Colon (tissue), 2 donors: ENCODE results near the gene TP53I13.

Experiments
- FAIRE-seq: peaks from 2 replicates; lab custom pipeline; 2012; peaks lifted over from hg19 to GRCh38; lab: Jason Lieb, UNC
- donor health status: control.
- donor health status: control.

The TP53I13 gene

DNA sequence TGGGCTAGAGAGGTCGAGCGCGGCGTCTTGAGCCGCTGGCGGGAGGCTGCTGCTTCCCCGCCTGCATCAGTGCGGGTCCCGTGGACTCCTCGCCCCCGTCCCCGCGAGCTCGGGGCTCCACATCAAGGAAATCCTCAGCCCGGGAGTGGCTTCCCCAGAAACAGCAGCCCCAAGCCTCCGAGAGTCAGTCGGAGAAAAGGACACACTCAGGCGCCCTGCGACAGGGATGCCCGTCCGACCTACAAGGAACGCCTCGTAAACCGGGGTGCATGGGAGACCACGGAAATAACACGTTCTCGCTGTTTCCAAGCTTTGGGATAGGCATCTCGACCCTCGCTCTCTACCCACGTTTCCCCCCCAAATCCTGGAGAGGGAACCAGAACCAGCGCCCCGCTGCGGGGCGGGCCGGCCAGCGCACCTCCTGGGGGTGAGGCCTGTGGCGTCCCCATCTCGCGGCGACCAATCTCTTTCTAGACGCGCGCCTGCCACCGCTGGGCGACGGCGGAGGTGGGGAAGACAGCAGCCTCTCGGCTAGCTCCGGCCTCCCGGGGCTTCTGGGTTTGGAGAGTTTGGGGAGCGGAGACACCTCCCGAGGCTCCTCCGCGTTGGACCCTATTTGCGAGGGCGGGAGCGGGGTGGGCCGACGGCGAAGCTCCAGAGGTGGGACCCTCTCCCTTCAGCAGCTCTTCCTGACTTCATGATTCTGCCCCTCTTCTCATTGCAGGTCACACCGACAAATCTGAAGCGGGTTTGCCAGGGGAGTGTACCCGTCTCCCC, 759 bp upstream of the TP53I13 start:
- no peak for FAIRE-seq

DNA sequence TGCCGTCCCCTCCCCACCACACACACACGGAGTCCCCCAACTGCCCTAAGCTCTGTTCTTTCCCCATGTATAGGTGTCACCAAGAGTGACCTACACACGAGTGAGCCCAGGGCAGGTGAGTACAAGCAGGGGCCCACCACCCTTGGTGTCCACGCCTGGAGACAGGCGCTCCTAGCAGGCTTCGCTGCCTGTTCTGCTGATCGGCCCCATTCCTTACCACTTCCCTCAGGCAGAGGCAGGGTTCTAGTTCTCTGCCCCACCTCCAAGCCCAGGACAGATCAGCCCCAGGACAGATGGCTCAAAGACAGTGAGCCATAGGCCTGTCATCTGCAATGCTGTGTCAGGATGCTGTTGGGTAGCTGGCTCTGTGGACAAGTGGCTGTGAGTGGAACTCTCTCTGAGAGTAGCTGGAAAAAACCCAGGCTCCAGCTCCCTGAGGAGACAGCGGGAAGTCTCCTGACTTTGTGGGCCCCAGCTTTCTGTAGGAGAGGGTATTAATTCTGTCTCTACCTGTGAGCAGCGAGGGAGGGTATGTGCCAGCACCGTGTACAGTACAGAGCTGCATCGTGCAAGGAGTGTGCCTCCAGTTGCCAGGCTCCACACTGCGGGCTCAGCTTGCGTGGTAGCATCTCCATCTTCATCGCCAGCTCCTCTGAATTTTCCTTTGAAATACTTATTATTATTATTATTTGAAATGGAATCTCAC, 897 bp downstream of the TP53I13 start:
- FAIRE-seq, result no peak

DNA sequence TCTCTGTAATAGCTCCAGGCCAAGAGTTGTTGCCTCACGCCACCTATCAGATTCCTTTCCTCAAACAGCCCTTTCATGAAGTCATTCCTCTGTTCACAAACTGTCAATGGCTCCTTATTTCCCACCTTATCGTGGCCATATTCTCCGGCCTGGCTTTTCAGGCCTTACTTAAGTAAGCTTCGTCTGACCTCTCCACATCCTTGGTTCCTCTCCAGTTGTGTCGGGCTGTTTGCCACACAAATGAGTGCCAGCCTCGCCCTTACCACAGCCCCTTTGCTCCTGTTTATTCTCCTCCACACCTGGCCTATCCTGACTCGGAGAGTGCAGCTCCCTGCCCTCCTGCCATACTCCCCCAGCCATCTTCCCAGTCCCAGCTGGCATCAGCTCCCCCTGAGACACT, 2.0 kb downstream of the TP53I13 start:
- no peak for FAIRE-seq

DNA sequence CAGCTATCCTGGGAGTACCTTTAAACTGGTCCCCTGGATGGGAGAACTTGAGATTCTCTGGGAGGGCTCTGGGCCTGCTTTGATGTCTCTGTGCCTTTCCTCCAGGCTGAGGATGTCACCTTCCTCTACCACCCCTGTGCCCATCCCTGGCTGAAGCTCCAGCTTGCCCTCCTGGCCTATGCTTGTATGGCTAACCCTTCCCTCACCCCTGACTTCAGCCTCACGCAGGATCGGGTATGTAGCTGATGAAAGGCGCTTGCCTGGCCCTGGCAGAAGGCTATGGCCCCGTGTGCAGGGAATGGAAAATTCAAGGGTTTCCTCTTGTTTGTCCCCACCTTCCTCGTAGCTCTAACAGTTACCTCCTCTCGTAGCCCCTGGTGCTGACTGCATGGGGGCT, 3.0 kb downstream of the TP53I13 start:
- FAIRE-seq, result no peak

DNA sequence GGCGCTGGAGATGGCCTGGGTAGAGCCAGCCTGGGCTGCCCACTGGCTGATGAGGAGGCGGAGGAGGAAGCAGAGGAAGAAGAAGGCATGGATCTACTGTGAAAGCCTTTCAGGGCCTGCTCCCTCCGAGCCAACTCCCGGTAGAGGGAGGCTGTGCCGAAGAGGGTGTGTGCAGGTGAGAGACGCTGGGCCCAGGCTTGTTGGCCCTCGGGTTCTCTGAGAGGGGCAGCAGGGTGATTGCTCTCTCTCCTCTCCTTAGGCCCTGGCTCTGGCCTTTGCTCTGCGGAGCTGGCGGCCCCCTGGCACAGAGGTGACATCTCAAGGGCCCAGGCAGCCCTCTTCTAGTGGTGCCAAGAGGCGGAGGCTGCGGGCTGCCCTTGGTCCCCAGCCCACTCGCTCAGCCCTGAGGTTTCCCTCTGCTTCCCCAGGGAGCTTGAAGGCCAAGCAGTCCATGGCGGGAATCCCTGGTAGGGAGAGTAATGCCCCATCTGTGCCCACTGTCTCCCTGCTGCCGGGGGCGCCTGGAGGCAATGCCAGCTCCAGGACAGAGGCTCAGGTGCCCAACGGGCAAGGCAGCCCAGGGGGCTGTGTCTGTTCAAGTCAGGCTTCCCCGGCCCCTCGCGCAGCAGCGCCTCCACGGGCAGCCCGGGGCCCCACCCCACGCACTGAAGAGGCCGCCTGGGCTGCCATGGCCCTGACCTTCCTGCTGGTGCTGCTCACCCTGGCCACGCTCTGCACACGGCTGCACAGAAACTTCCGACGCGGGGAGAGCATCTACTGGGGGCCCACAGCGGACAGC, 3.6 kb downstream of the TP53I13 start:
- FAIRE-seq, result no peak

DNA sequence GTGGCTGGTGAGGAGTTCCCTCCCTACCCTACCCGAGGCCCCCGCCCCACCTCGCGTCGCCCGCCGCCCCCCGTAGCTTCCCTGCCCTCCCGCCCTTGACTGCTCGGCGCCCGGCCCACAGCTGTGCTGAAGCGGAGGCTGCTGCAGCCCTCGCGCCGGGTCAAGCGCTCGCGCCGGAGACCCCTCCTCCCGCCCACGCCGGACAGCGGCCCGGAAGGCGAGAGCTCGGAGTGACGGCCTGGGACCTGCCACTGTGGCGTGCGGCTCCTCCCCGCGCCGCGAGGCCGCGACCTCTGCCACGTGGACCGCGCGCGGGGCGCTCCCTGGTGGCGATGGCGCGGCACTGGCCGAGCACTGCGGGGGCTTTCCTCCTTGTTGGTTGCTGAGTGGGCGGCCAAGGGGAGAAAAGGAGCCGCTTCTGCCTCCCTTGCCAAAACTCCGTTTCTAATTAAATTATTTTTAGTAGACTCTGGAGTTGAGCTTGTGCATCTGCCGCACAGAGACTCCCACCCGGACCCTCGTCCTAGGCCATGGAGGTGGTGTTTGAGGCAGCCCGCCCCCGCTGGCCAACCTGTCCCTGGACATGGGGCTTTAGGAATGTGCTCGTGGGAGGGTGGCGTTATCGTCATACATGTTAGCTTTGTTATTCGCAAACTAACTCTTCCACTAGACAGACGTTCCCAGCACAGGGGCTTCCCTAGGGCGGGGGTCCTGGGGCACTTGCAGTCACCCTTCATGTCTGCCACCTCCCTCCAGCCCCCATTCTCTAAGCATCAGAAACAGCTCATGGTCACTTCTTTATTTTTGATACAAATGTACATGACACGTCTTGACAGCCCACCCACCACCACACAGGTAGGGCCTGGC, 4.4 kb downstream of the TP53I13 start:
- FAIRE-seq, result no peak

DNA sequence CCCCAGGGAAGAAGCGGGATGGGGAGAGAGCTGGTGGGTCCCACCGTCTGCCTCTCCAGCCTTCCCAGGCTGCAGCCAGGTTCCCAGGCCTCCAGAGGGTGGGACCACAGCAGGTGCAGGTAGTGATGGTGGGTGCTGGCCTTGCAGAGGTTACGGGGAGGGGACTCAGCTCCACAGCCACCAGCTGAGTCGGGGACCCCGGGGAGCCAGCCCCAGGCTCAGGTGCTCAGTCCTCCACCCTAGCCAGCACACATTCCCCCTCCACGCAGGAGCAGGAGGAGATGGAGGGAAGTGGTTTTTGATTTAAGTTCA, 5.0 kb downstream of the TP53I13 start:
- no peak for FAIRE-seq

DNA sequence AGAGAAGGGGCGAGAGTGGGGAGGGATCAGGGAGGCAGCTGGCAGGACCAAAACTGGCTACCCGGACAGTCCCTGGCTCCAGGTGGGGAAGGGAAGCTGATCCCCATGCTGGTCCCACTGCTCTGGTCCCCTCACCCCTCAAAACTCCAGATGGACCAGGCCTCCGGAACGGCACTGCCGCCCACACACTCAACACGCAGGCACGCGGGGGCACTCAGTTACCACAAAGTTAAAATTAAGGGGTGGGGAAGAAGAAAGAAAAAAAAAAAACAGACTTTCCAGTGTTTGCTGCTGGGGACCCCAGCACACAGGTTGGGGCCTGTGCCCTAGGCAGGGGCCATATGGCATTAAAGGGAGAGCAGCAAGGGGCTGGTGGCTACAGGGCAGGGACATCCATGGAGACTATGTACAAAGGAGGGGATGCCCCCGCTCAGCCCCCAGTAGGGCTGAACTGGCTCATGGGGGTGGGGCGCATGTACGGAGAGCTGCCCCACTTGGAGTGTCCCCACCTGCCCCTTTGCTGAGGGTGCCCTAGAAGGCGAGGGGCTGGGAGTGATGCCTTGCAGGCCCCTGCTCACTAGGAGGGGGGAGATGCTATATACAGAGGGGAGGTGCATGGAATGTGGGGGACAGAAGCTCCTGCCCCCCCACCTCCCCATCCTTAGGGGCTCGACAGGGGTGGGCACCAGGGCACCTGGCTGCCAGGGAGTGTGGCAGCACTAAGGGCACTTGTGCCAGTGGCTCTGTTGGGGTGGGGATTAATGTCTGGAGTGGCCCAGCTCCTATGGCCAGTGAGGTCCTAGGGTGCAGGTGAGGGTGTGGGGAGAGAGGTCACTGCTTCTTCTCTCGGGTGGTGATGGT, 5.6 kb downstream of the TP53I13 start:
- no peak for FAIRE-seq

DNA sequence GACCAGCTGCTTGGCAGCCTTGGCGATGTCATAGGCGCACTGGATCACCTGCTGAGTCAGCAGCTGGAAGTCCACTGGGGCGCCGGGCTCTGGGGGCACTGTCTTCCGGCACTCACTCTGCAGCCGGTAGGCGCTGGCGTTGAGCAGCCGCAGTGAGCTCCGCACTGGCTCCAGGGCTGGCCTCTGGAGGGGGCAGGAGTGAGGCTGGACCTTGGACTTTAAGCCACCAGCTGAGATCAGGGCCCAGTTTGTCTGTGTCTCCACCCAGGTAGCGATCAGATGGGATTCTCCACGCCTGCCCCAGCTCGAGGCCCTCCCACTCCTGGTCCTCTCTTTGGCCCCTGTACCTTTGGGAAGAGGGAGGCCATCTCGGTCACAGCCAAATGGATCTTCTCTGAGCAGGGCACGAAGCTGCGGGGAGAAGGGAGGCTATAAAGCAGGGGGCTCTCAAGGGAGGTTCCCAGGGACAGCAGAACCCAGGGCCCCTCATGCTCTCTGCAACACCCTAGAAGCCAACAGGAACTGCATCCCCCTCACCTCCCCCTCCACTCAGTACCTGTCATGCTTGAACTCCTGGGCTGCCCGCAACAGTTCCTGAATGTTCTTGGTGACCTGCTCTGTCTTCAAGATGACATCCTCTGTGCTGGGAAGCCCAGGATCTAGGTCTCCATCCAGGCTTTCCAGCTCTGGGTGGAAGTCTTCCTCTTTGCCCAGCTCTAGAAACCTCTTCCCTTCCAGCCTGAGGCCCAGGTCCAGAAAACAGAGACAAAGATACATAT, 6.4 kb downstream of the TP53I13 start:
- no peak for FAIRE-seq

DNA sequence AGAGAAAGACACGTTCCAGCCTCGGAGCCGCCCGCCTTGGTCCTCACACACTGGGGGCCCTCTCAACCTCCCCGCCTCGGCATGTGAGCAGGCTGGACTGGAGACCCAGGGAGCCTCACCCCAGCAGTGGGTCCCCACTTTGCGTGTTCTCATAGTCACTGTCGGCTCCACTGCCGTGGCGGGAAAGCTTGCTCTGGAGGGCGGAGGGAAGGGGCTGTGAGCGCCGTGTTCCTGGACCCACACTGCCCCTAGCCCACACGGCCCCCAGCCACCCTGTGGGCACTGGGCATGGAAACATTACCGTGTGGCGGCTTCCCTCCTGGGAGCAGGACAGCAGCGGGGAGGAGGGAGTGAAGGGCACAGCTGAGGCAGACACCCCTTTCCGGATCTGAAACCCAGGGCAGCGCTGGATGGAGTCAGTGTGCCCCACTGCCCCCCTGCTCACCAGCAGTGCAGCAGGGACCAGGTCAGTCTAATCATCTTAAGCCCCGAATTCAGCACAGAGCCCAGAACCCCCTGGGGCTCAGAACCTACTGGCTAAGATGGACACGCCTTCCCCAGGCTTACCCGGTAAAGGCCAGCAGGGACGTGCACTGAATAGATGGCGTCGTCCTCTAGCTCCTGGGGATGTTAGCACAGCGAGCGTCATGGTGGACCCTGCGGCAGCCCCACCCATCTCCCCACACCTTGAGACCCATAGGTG, 7.2 kb downstream of the TP53I13 start:
- FAIRE-seq, result no peak

DNA sequence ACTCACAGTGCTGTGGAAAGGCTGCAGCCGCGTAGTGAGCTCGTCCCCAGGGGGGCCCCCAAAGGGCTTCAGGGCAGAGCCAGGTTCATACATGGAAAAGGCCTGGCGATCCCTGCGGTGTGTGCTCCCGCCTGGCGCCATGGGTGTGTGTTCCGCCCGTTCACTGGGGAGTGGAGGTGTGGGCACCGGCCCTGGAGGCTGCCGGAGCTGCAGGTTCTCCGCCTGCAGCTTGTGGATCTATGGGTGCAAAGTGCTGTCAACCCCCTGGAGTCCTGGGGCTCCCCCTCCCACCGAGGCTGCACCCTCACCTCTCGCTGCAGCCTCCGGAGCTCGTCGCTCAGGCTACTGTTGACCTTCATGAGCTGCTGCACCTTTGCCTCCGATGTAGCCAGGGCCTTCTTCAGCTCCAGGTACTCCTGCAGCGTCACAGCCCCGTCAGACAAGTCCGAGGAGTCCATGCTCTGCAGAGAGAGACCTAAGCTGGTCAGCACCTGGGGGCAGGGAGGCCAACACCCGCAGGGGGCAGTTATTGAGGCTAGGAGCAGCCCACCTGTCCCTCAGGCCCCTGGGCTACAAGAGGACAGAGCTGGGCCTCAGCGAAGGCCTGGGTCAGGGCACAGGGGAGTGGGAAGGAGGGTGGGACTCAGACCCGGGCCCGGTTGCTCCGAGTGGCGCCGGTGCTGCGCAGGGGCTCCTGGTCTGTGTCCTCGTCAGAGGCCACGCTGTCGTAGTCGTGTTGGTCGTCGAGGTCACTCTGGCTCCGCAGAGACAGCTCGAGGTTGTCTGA, 7.9 kb downstream of the TP53I13 start:
- no peak for FAIRE-seq

DNA sequence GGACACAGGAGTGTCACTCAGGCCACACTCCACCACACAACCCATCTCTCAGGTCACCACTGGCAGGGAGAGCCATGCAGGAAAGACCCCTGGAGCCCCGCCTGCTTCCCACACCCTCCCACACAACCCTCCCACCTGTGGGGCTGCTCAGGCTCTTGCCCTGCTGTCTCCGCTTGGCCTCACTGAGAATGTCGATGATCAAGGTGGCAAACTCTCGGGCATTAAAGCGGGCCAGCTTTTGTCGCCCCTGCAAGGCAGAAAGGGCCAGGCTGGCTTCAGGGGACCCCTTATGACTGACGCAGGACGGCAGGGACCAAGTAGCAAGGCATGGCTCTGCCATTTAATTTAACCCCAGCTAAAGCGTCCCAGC, 8.5 kb downstream of the TP53I13 start:
- no peak for FAIRE-seq

DNA sequence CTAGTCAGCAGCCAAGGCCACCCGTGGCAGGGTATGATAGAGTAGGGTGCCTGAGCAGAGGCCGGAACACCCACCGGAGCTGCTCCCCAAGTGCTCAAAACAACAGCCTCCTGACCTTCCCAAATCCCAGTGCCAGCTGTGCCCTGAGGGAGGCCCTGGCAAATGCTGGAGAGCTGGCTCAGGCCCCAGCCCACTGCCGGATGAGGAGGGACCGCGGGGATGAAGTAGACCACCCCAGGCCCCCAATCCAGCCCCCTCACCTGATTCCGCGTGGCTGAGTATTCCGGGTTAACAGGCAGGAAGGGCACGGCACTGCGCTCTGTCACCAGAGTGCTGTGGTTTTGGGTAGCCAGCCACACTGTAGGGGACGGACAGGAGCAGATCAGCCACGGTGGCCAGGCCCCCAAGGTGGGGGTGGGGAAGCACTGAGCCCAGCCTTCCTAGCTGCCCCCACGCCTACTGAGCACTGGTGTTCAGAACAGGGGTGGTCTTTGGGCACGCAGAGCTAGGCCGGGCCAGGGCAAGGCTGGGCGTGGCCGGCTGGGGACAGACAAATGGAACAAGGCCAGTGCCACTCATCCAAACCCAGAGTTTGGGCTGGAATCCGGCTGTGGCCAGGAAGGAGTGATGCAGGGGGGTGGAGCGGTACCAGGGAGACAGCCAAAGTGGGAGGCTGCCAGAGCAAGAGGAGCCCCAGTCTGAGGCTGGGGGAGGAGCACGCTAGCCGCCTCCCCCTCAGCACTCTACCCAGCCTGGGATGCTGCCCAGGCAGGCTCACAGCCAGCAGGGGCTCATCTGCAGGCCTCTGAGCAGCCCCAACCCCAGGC, 9.1 kb downstream of the TP53I13 start:
- no peak for FAIRE-seq

DNA sequence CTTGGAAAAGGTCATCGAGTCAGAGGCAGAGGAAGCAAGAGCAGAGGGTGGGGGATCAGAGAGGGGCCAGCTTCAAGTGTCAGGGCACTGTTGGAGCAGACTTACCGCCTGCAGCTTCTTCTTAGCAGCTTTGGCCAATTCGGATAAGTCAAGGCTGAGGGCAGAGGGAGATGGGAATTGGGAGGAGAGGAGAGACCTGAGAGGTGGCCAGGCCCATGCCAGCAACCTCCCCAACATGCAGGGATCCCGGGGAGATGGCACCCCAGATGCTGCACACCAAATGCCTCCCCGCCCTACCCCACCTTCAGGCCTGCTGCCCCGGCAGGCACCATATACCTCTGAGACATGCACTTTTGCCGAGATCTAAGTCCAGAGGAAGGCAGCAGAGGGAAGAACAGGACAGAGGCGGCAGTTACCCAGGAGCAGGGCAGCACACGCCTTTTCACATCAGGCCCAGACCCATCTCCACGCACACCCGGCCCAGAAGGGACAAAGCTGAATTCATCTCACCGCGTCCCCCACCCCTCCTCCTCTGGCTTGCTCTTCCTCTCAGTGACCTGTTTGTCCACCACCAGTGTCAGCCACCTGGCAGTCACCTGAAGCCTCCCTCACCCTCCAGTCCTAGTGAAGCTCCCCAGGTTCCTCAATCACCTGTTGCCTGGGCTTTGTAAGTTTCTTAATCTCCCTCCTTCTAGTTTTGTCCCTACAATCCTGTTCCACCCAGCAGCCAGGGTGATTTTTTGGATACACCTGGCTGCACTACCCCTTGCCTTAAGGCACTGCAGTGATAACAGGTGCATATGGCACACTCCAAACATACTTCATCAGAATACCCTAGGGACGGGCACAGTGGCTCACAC, 10.4 kb downstream of the TP53I13 start:
- FAIRE-seq, result no peak

DNA sequence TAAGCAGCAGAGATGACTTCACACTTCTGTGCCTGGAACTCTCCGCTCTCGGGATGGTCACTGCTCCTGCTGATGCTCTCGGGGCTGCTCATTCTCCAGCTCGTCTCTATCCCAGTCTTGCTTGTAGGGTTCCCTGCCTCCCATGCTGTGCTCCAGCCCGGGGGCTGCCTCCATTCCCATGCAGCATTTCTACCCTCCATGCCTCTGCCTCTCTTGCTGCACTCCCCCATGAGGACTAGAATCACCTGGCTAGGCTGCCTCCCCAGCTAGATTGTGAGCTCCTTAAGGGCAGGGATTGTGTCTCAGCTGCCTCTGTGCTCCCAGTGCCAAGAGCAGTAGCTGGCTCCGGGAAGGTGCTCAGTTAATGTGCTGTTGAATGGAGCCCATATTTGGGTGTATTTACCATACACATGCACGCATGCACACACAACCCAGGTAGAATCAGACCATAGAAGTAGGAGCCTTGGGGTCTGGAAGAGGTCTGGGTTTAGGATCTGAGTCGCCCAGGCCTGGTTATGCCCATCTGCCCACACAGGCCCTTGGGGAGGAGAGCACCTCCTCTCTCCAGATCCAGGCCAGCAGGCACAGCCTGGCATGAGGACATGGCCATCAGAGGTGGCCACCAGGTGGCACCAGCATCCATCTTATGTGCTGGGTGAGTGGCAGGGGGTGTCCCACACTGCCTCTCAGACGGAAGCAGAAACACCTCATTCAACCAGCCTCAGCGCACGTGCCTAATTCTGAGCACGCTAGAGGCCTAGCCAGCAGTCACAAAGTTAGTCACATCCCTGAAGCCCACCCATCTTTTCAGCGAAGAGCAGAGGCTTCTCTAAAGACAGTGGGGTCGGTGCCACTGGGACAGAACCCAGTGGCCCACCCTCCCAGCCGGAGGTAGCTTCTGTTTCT, 11.6 kb downstream of the TP53I13 start:
- FAIRE-seq, result no peak
